CD4-positive, alpha-beta T cell treated with Interleukin-1 beta for 1 hour (primary cell): ENCODE data around the gene OR4F15.

Source experiments
- DNase-seq, 2 donors: peaks; one replicate each; pipeline ENCODE4 v3.0.0-alpha.2; 2020 to 2022

Gene OR4F15

GRCh38 chr15:101804375-101804774 is 7.6 kb upstream of the OR4F15 start:
- DNase-seq: no peak

GRCh38 chr15:101804941-101805340 is 7.1 kb upstream of the OR4F15 start:
- no peak for DNase-seq

- no peak for DNase-seq
Observed at GRCh38 chr15:101805605-101806345, 6.2 kb upstream of the OR4F15 start.

- no peak for DNase-seq
Observed at GRCh38 chr15:101807345-101807945, 4.6 kb upstream of the OR4F15 start.

- DNase-seq: no peak
Observed at GRCh38 chr15:101808201-101808600, 3.8 kb upstream of the OR4F15 start.

- DNase-seq: no peak
Observed at GRCh38 chr15:101810456-101810855, 1.5 kb upstream of the OR4F15 start.

- no peak for DNase-seq
Observed at GRCh38 chr15:101810876-101811275, 1.1 kb upstream of the OR4F15 start.

- DNase-seq: no peak
Observed at GRCh38 chr15:101813803-101814534, 2.0 kb downstream of the OR4F15 start.

GRCh38 chr15:101820781-101821180 is 8.8 kb downstream of the OR4F15 start:
- no peak for DNase-seq

GRCh38 chr15:101827257-101827656 is 15.3 kb downstream of the OR4F15 start:
- no peak for DNase-seq

- no peak for DNase-seq
Observed at GRCh38 chr15:101828774-101829173, 16.8 kb downstream of the OR4F15 start.

GRCh38 chr15:101841656-101842055 is 29.7 kb downstream of the OR4F15 start:
- no peak for DNase-seq

GRCh38 chr15:101844916-101845315 is 32.9 kb downstream of the OR4F15 start:
- DNase-seq: no peak

- DNase-seq: no peak
Observed at GRCh38 chr15:101852356-101852755, 40.4 kb downstream of the OR4F15 start.
